ENCODE data around the gene XCR1.

Gene XCR1

GRCh38 chr3:45980819-45981218 lies 46.5 kb downstream of the XCR1 start:
- DNase-seq: no peak

GRCh38 chr3:45980229-45980813 lies 47.0 kb downstream of the XCR1 start:
- DNase-seq: no peak

- DNase-seq: no peak
Observed at GRCh38 chr3:45979378-45979777, 47.9 kb downstream of the XCR1 start.

GRCh38 chr3:45978006-45978761 lies 49.1 kb downstream of the XCR1 start:
- peak in 1 of 2 donors; percentile 49 for DNase-seq

- peak in 1 of 2 donors; percentile 57 for DNase-seq
Observed at GRCh38 chr3:45976191-45977091, 50.8 kb downstream of the XCR1 start.

GRCh38 chr3:45975686-45976085 lies 51.6 kb downstream of the XCR1 start:
- no peak for DNase-seq

- no peak for DNase-seq
Observed at GRCh38 chr3:45974686-45975085, 52.6 kb downstream of the XCR1 start.

- peak in 1 of 2 donors; percentile 57 for DNase-seq
Observed at GRCh38 chr3:45972534-45973402, 54.5 kb downstream of the XCR1 start.

- DNase-seq: no peak
Observed at GRCh38 chr3:45969953-45970352, 57.3 kb downstream of the XCR1 start.

- DNase-seq: no peak
Observed at GRCh38 chr3:45969116-45969515, 58.2 kb downstream of the XCR1 start.

GRCh38 chr3:45968706-45969105 lies 58.6 kb downstream of the XCR1 start:
- DNase-seq: no peak

GRCh38 chr3:45968149-45968548 lies 59.1 kb downstream of the XCR1 start:
- DNase-seq: no peak

- DNase-seq: no peak
Observed at GRCh38 chr3:45967724-45968123, 59.6 kb downstream of the XCR1 start.

Measured in CD4-positive, alpha-beta T cell treated with Interleukin-4 for 1 hour (primary cell).